GM23338 (cell line): ENCODE data around the gene SHISA8. TPM values are rescaled to one million over a fixed set of nuclear protein-coding genes. Genes with fewer than 3 reads are reported as not detected.

Experiments used
- ATAC-seq: fragments of 200-7000 bp; cut with Tn5 transposase; 3 replicates; pipeline ENCODE4 v1.9.1; 2020
- DNase-seq: peaks from one replicate; pipeline ENCODE4 v3.0.0-alpha.2; 2015; ENCODE audit warnings: low spot score
- H2AFZ ChIP-seq: fragments of 200-600 bp; sonication (generic); 2 replicates; pipeline ENCODE4 v1.8.0; 2016; ENCODE audit warnings: antibody characterized with exemption, mild to moderate bottlenecking, moderate library complexity
- H3F3A ChIP-seq: fragments of 200-600 bp; sonication (generic); replicated peaks from 2 replicates; pipeline ENCODE4 v1.8.0; 2017; ENCODE audit warnings: antibody characterized with exemption, mixed run types, low read depth
- H3K27ac ChIP-seq: fragments of 200-600 bp; sonication (generic); 2 replicates; pipeline ENCODE4 v1.6.1; 2016; ENCODE audit warnings: low read depth
- H3K27me3 ChIP-seq: fragments of 200-600 bp; sonication (generic); 2 replicates; pipeline ENCODE4 v1.8.0; 2016; ENCODE audit warnings: mild to moderate bottlenecking, mixed run types, moderate library complexity; ENCODE audit not compliant: insufficient read depth
- H3K36me3 ChIP-seq: fragments of 200-600 bp; sonication (generic); 2 replicates; pipeline ENCODE4 v1.8.0; 2016; ENCODE audit warnings: mild to moderate bottlenecking; ENCODE audit not compliant: insufficient read depth
- H3K4me1 ChIP-seq: fragments of 200-600 bp; sonication (generic); 2 replicates; pipeline ENCODE4 v1.8.0; 2016; ENCODE audit warnings: mild to moderate bottlenecking, moderate library complexity; ENCODE audit not compliant: insufficient read depth
- H3K4me2 ChIP-seq: fragments of 200-600 bp; sonication (generic); 2 replicates; pipeline ENCODE4 v1.7.1; 2017; ENCODE audit warnings: mixed run types
- H3K4me3 ChIP-seq: fragments of 200-600 bp; sonication (generic); 2 replicates; pipeline ENCODE4 v1.6.1; 2016; ENCODE audit warnings: mixed run types
- H3K79me2 ChIP-seq: fragments of 200-600 bp; sonication (generic); replicated peaks from 2 replicates; pipeline ENCODE4 v1.8.0; 2017; ENCODE audit warnings: mild to moderate bottlenecking; ENCODE audit not compliant: insufficient read depth
- H3K9me2 ChIP-seq: fragments of 200-600 bp; sonication (generic); 2 replicates; pipeline ENCODE4 v1.8.0; 2017; ENCODE audit not compliant: insufficient read depth
- H4K20me1 ChIP-seq: fragments of 200-600 bp; sonication (generic); replicated peaks from 2 replicates; pipeline ENCODE4 v1.8.0; 2017; ENCODE audit warnings: mild to moderate bottlenecking; ENCODE audit not compliant: insufficient read depth
- H3K27ac Mint-ChIP-seq: 2 replicates; pipeline ENCODE4 v1.8.0; 2020; ENCODE audit warnings: inconsistent platforms, mild to moderate bottlenecking, moderate library complexity, mixed read lengths
- H3K27me3 Mint-ChIP-seq: 3 replicates; pipeline ENCODE4 v1.8.0; 2022; ENCODE audit warnings: low read depth, mild to moderate bottlenecking, moderate library complexity, mixed read lengths, inconsistent platforms; ENCODE audit not compliant: insufficient read depth, poor library complexity
- H3K36me3 Mint-ChIP-seq: 3 replicates; pipeline ENCODE4 v1.8.0; 2021; ENCODE audit warnings: low read depth, mild to moderate bottlenecking, inconsistent platforms, moderate library complexity, mixed read lengths
- H3K4me1 Mint-ChIP-seq: 3 replicates; pipeline ENCODE4 v1.8.0; 2020; ENCODE audit warnings: mild to moderate bottlenecking, inconsistent platforms, mixed read lengths
- H3K4me3 Mint-ChIP-seq: 3 replicates; pipeline ENCODE4 v1.8.0; 2021; ENCODE audit warnings: moderate library complexity, mild to moderate bottlenecking, inconsistent platforms, mixed read lengths
- H3K9me3 Mint-ChIP-seq: 3 replicates; pipeline ENCODE4 v1.8.0; 2020; ENCODE audit warnings: moderate library complexity, mild to moderate bottlenecking, inconsistent platforms, mixed read lengths
- CREB1 ChIP-seq: fragments of 250-450 bp; sonication (Bioruptor Pico); IDR thresholded peaks from 2 replicates; pipeline ENCODE4 v1.5.0; 2020; ENCODE audit warnings: low read depth, mild to moderate bottlenecking, moderate library complexity
- ETS1 ChIP-seq: IDR thresholded peaks from 2 replicates; pipeline ENCODE4 v1.6.1; 2016; ENCODE audit warnings: antibody characterized with exemption
- EZH2 ChIP-seq: fragments of 200-600 bp; sonication (generic); IDR thresholded peaks from one replicate; pipeline ENCODE4 v1.8.0; 2017; ENCODE audit warnings: antibody characterized with exemption, mild to moderate bottlenecking, low read depth; ENCODE audit not compliant: unreplicated experiment
- EZH2phosphoT487 ChIP-seq: fragments of 200-600 bp; sonication (generic); IDR thresholded peaks from one replicate; pipeline ENCODE4 v1.8.1; 2018; ENCODE audit warnings: antibody characterized with exemption; ENCODE audit not compliant: unreplicated experiment
- JUNB ChIP-seq: IDR thresholded peaks from one replicate; pipeline ENCODE4 v1.6.1; 2016; ENCODE audit warnings: antibody characterized with exemption; ENCODE audit not compliant: unreplicated experiment
- NANOG ChIP-seq: IDR thresholded peaks from 2 replicates; pipeline ENCODE4 v1.6.1; 2016; ENCODE audit warnings: antibody characterized with exemption, borderline replicate concordance
- POLR2AphosphoS5 ChIP-seq: IDR thresholded peaks from 2 replicates; pipeline ENCODE4 v1.6.1; 2016; ENCODE audit warnings: antibody characterized with exemption, low read depth
- REST ChIP-seq: IDR thresholded peaks from one replicate; pipeline ENCODE4 v1.6.1; 2018; ENCODE audit warnings: antibody characterized with exemption; ENCODE audit not compliant: unreplicated experiment
- STAT1 ChIP-seq: IDR thresholded peaks from one replicate; pipeline ENCODE4 v1.6.1; 2016; ENCODE audit warnings: antibody characterized with exemption; ENCODE audit not compliant: unreplicated experiment
- ZNF114 ChIP-seq: fragments of 250-450 bp; sonication (Bioruptor Pico); IDR thresholded peaks from 2 replicates; pipeline ENCODE4 v1.5.0; 2020; ENCODE audit warnings: mild to moderate bottlenecking, moderate library complexity
- ZNF331 ChIP-seq: fragments of 250-450 bp; sonication (Bioruptor Pico); IDR thresholded peaks from 2 replicates; pipeline ENCODE4 v1.5.0; 2020; ENCODE audit warnings: low read depth, mild to moderate bottlenecking, moderate library complexity
- ZNF462 ChIP-seq: fragments of 250-450 bp; sonication (Bioruptor Pico); IDR thresholded peaks from 2 replicates; pipeline ENCODE4 v1.5.0; 2020; ENCODE audit warnings: mild to moderate bottlenecking, moderate library complexity
- polyA plus RNA-seq: library from polyadenylated mRNA; unstranded; fragments of >200 nt; fragmentation: Nextera tagmentation; extraction: Ambion mirVana; gene quantifications from 2 replicates; pipeline ENCODE4 v1.2.1, GENCODE V29; 2016
- total RNA-seq: library from RNA; depleted of rRNA; stranded (reverse); fragments of >200 nt; shearing (Covaris generic); gene quantifications from 2 replicates; pipeline ENCODE4 v1.2.3, GENCODE V29; 2014
- TF ChIP-seq, protein P1 (sequence below), 2 experiments: fragments of 200-600 bp in 1 of 2; sonication (generic) in 1 of 2; conservative IDR thresholded peaks; 2 replicates each; pipeline versions ENCODE4 v1.5.1 to v1.6.1; 2016 to 2017; ENCODE audit warnings: antibody characterized with exemption in 2 of 2, low read depth in 2 of 2, mild to moderate bottlenecking in 2 of 2, moderate library complexity in 1 of 2

SHISA8 gene
- total and polyA plus RNA-seq, 2 experiments from 2014 or later: 5.1 TPM; not detected in 1

GRCh38 chr22:41904450-41905410, 10.1 kb downstream of the SHISA8 start:
- peaks cover 10% of the 10 kb centered on the region for H4K20me1 ChIP-seq
- TF ChIP-seq STAT1: no peak
- TF ChIP-seq ZNF462 (CRISPR knock-in tag): no peak
- no peak for TF ChIP-seq NANOG
- no peak for TF ChIP-seq POLR2AphosphoS5
- TF ChIP-seq CREB1 (CRISPR knock-in tag): no peak
- TF ChIP-seq JUNB: no peak
- TF ChIP-seq ZNF331 (CRISPR knock-in tag): no peak
- TF ChIP-seq, protein P1, sequence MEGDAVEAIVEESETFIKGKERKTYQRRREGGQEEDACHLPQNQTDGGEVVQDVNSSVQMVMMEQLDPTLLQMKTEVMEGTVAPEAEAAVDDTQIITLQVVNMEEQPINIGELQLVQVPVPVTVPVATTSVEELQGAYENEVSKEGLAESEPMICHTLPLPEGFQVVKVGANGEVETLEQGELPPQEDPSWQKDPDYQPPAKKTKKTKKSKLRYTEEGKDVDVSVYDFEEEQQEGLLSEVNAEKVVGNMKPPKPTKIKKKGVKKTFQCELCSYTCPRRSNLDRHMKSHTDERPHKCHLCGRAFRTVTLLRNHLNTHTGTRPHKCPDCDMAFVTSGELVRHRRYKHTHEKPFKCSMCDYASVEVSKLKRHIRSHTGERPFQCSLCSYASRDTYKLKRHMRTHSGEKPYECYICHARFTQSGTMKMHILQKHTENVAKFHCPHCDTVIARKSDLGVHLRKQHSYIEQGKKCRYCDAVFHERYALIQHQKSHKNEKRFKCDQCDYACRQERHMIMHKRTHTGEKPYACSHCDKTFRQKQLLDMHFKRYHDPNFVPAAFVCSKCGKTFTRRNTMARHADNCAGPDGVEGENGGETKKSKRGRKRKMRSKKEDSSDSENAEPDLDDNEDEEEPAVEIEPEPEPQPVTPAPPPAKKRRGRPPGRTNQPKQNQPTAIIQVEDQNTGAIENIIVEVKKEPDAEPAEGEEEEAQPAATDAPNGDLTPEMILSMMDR (conservative IDR thresholded peaks at IDR 0.05; ENCODE audit: low read depth in 2 of 2): no peak
- TF ChIP-seq EZH2: no peak
- TF ChIP-seq EZH2phosphoT487: no peak
- TF ChIP-seq REST: no peak
- TF ChIP-seq ETS1: no peak
- no peak for TF ChIP-seq ZNF114 (CRISPR knock-in tag)
- no peak overlapping the region for H3K4me3 Mint-ChIP-seq

More at GRCh38 chr22:41904450-41905410, 10.1 kb downstream of the SHISA8 start:
- no peak overlapping the region for H2AFZ ChIP-seq
- H3K4me2 ChIP-seq: no peak overlapping the region
- H3K79me2 ChIP-seq: no peaks in the 10 kb centered on the region
- ATAC-seq (no peak), DNase-seq (no peak)
- H3F3A ChIP-seq: peaks cover 20% of the 10 kb centered on the region
- peaks cover 27% of the 10 kb centered on the region for H3K27me3 Mint-ChIP-seq
- H3K9me2 ChIP-seq: no peaks in the 10 kb centered on the region
- no peaks in the 10 kb centered on the region for H3K9me3 Mint-ChIP-seq
- H3K4me1 Mint-ChIP-seq: peaks cover 8% of the 10 kb centered on the region; the same call in 1 of the 3 replicates
- H3K36me3 ChIP-seq: peaks cover 7% of the 10 kb centered on the region
- H3K36me3 Mint-ChIP-seq: peaks cover 40% of the 10 kb centered on the region
- no peak overlapping the region for H3K4me3 ChIP-seq
- H3K27me3 ChIP-seq: peaks cover 15% of the 10 kb centered on the region
- H3K4me1 ChIP-seq: peaks cover 8% of the 10 kb centered on the region; the same call in 1 of the 2 replicates
- no peak overlapping the region for H3K27ac ChIP-seq
- H3K27ac Mint-ChIP-seq: no peak overlapping the region
